ENCODE results near the gene TSHZ2.
"Not testable (repeated sequence)": the region's sequence is repeated elsewhere in the genome, so short reads cannot be mapped to it uniquely, and the experiment has no call there.

TSHZ2 gene

GRCh38 chr20:53489528-53489927 is 517.4 kb downstream of the TSHZ2 start:
- Mint-ChIP-seq H3K27ac (no peak overlapping the region), H3K4me1 (ENCODE audit: low read depth) (peaks cover 4% of the 10 kb centered on the region), H3K27me3 (ENCODE audit: low read depth) (no peaks in the 10 kb centered on the region), H3K9me3 (no peaks in the 10 kb centered on the region), H3K36me3 (ENCODE audit: low read depth) (peaks cover 2% of the 10 kb centered on the region), H3K4me3 (no peak overlapping the region)

- Mint-ChIP-seq H3K4me3 (no peak overlapping the region), H3K27ac (no peak overlapping the region), H3K9me3 (no peaks in the 10 kb centered on the region), H3K36me3 (ENCODE audit: low read depth) (peaks cover 2% of the 10 kb centered on the region), H3K4me1 (ENCODE audit: low read depth) (peaks cover 4% of the 10 kb centered on the region), H3K27me3 (ENCODE audit: low read depth) (no peaks in the 10 kb centered on the region)
These were observed 518.5 kb downstream of the TSHZ2 start for GRCh38 chr20:53490620-53491019.

- Mint-ChIP-seq H3K4me1 (ENCODE audit: low read depth) (peaks cover 4% of the 10 kb centered on the region), H3K4me3 (no peak overlapping the region), H3K27me3 (ENCODE audit: low read depth) (no peaks in the 10 kb centered on the region), H3K9me3 (no peaks in the 10 kb centered on the region), H3K36me3 (ENCODE audit: low read depth) (peaks cover 2% of the 10 kb centered on the region), H3K27ac (no peak overlapping the region)
These were observed 519.3 kb downstream of the TSHZ2 start for GRCh38 chr20:53491462-53491861.

- H3K9me3 Mint-ChIP-seq: no peaks in the 10 kb centered on the region
These were observed 520.1 kb downstream of the TSHZ2 start for GRCh38 chr20:53492212-53492611.

GRCh38 chr20:53493311-53493857 is 521.2 kb downstream of the TSHZ2 start:
- Mint-ChIP-seq H3K27me3 (ENCODE audit: low read depth) (no peaks in the 10 kb centered on the region), H3K9me3 (no peaks in the 10 kb centered on the region), H3K4me3 (no peak overlapping the region), H3K36me3 (ENCODE audit: low read depth) (no peaks in the 10 kb centered on the region), H3K4me1 (ENCODE audit: low read depth) (peaks cover 4% of the 10 kb centered on the region), H3K27ac (no peak overlapping the region)

More at GRCh38 chr20:53492212-53492611, 520.1 kb downstream of the TSHZ2 start:
- Mint-ChIP-seq H3K27ac (no peak overlapping the region), H3K4me1 (ENCODE audit: low read depth) (peaks cover 4% of the 10 kb centered on the region), H3K4me3 (no peak overlapping the region), H3K27me3 (ENCODE audit: low read depth) (no peaks in the 10 kb centered on the region), H3K36me3 (ENCODE audit: low read depth) (peaks cover 1% of the 10 kb centered on the region)

- Mint-ChIP-seq H3K4me1 (ENCODE audit: low read depth) (peaks cover 4% of the 10 kb centered on the region), H3K9me3 (no peaks in the 10 kb centered on the region), H3K36me3 (ENCODE audit: low read depth) (no peaks in the 10 kb centered on the region), H3K27ac (no peak overlapping the region), H3K4me3 (no peak overlapping the region), H3K27me3 (ENCODE audit: low read depth) (no peaks in the 10 kb centered on the region)
These were observed 522.6 kb downstream of the TSHZ2 start for GRCh38 chr20:53494753-53495152.

GRCh38 chr20:53495398-53496092 is 523.4 kb downstream of the TSHZ2 start:
- no peaks in the 10 kb centered on the region for H3K36me3 Mint-ChIP-seq (ENCODE audit: low read depth)
- no peak overlapping the region for H3K27ac Mint-ChIP-seq
- no peaks in the 10 kb centered on the region for H3K9me3 Mint-ChIP-seq
- H3K27me3 Mint-ChIP-seq (ENCODE audit: low read depth): no peaks in the 10 kb centered on the region
- H3K4me3 Mint-ChIP-seq: no peak overlapping the region
- H3K4me1 Mint-ChIP-seq (ENCODE audit: low read depth): peaks cover 4% of the 10 kb centered on the region

GRCh38 chr20:53497246-53497645 is 525.1 kb downstream of the TSHZ2 start:
- no peaks in the 10 kb centered on the region for H3K4me1 Mint-ChIP-seq (ENCODE audit: low read depth)
- no peak overlapping the region for H3K27ac Mint-ChIP-seq
- H3K4me3 Mint-ChIP-seq: no peak overlapping the region
- H3K9me3 Mint-ChIP-seq: no peaks in the 10 kb centered on the region
- H3K27me3 Mint-ChIP-seq (ENCODE audit: low read depth): no peaks in the 10 kb centered on the region
- no peaks in the 10 kb centered on the region for H3K36me3 Mint-ChIP-seq (ENCODE audit: low read depth)

- no peak overlapping the region for H3K4me3 Mint-ChIP-seq
These were observed 526.2 kb downstream of the TSHZ2 start for GRCh38 chr20:53498341-53498740.

GRCh38 chr20:53500651-53501050 is 528.5 kb downstream of the TSHZ2 start:
- Mint-ChIP-seq H3K9me3 (no peaks in the 10 kb centered on the region), H3K4me1 (ENCODE audit: low read depth) (no peaks in the 10 kb centered on the region), H3K4me3 (no peak overlapping the region), H3K27ac (no peak overlapping the region), H3K27me3 (ENCODE audit: low read depth) (no peaks in the 10 kb centered on the region), H3K36me3 (ENCODE audit: low read depth) (no peaks in the 10 kb centered on the region)

More at GRCh38 chr20:53498341-53498740, 526.2 kb downstream of the TSHZ2 start:
- Mint-ChIP-seq H3K4me1 (ENCODE audit: low read depth) (no peaks in the 10 kb centered on the region), H3K36me3 (ENCODE audit: low read depth) (no peaks in the 10 kb centered on the region), H3K27ac (no peak overlapping the region), H3K9me3 (no peaks in the 10 kb centered on the region), H3K27me3 (ENCODE audit: low read depth) (no peaks in the 10 kb centered on the region)

GRCh38 chr20:53502820-53503219 is 530.7 kb downstream of the TSHZ2 start:
- no peaks in the 10 kb centered on the region for H3K4me1 Mint-ChIP-seq (ENCODE audit: low read depth)
- H3K27ac Mint-ChIP-seq: no peak overlapping the region
- H3K36me3 Mint-ChIP-seq (ENCODE audit: low read depth): no peaks in the 10 kb centered on the region
- H3K9me3 Mint-ChIP-seq: no peaks in the 10 kb centered on the region
- no peak overlapping the region for H3K4me3 Mint-ChIP-seq
- no peaks in the 10 kb centered on the region for H3K27me3 Mint-ChIP-seq (ENCODE audit: low read depth)

GRCh38 chr20:53503517-53503919 is 531.4 kb downstream of the TSHZ2 start:
- Mint-ChIP-seq H3K9me3 (no peaks in the 10 kb centered on the region), H3K36me3 (ENCODE audit: low read depth) (no peaks in the 10 kb centered on the region), H3K4me3 (no peak overlapping the region), H3K4me1 (ENCODE audit: low read depth) (no peaks in the 10 kb centered on the region), H3K27me3 (ENCODE audit: low read depth) (no peaks in the 10 kb centered on the region), H3K27ac (no peak overlapping the region)

GRCh38 chr20:53504106-53504505 is 531.9 kb downstream of the TSHZ2 start:
- not testable (repeated sequence) for H3K4me3 Mint-ChIP-seq; H3K27me3 Mint-ChIP-seq (ENCODE audit: low read depth); H3K27ac Mint-ChIP-seq

GRCh38 chr20:53510262-53510661 is 538.1 kb downstream of the TSHZ2 start:
- no peaks in the 10 kb centered on the region for H3K4me1 Mint-ChIP-seq (ENCODE audit: low read depth)
- no peaks in the 10 kb centered on the region for H3K36me3 Mint-ChIP-seq (ENCODE audit: low read depth)
- H3K9me3 Mint-ChIP-seq: no peaks in the 10 kb centered on the region
- H3K27me3 Mint-ChIP-seq (ENCODE audit: low read depth): no peaks in the 10 kb centered on the region
- no peak overlapping the region for H3K4me3 Mint-ChIP-seq
- H3K27ac Mint-ChIP-seq: no peak overlapping the region

More at GRCh38 chr20:53504106-53504505, 531.9 kb downstream of the TSHZ2 start:
- H3K4me1 Mint-ChIP-seq (ENCODE audit: low read depth); H3K9me3 Mint-ChIP-seq; H3K36me3 Mint-ChIP-seq (ENCODE audit: low read depth): not testable (repeated sequence)

- Mint-ChIP-seq H3K9me3 (no peaks in the 10 kb centered on the region), H3K36me3 (ENCODE audit: low read depth) (no peaks in the 10 kb centered on the region), H3K27me3 (ENCODE audit: low read depth) (no peaks in the 10 kb centered on the region), H3K4me3 (no peak overlapping the region), H3K4me1 (ENCODE audit: low read depth) (no peaks in the 10 kb centered on the region), H3K27ac (no peak overlapping the region)
These were observed 538.5 kb downstream of the TSHZ2 start for GRCh38 chr20:53510704-53511103.
